GM19099 (cell line): ENCODE results near the gene CLDN1.

Experiments
- POLR2A ChIP-seq: IDR thresholded peaks from 3 replicates; pipeline ENCODE4 v1.6.1; 2011; ENCODE audit warnings: low read depth; ENCODE audit not compliant: insufficient read length; ENCODE audit errors: extremely low read depth

Gene CLDN1

DNA sequence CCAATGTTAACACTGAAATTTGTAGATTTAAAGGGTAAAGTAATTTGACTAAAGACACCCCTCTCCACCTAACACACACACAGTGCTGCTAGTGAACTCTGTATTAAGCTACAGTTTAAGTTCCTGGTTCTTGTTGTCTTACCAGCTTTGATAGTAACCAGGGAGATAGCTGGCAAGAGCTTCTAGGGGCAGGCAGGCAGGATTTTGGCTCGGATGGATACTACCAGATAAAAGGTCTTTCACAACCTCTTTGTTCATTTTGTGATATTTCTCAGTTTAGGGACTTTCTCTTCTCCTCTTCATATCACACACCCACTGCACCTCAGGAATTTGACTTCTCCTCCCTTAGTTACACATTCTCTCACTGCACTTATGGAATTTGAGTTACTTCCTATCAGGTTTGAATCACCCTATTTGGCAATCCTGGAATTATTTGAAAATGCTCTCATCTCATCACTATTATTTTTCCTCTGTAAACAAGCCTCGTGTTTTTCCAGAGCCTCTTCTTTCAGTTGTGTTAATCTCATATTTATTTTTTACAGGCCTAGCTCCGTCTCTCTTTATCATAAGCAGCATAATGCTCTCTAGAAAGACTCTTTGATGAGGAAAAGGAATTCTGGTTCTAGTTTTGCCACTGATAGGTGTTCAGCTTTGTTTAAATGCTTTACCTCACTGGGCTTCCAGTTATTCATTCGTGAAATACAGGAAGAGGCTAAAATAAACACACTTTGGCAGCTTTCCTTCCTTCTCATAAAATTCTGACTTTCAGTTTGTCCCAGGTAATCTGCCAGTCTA, 23.0 kb upstream of the CLDN1 start:
- no peak for TF ChIP-seq POLR2A

DNA sequence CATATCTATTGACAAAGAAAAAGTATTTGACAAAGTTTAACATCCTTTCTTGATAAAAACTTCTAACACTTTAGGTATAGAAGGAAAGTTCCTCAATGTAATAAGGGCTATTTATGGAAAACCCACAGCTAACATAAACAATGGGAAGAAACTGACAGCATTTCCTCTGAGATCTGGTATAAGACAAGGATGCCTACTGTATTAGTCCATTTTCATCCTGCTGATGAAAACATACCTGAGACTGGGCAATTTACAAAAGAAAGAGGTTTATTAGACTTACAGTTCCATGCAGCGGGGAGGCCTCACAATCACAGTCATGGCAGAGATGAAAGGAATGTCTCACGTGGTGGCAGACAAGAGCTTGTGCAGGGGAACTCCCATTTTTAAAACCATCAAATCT, 17.8 kb upstream of the CLDN1 start:
- no peak for TF ChIP-seq POLR2A

DNA sequence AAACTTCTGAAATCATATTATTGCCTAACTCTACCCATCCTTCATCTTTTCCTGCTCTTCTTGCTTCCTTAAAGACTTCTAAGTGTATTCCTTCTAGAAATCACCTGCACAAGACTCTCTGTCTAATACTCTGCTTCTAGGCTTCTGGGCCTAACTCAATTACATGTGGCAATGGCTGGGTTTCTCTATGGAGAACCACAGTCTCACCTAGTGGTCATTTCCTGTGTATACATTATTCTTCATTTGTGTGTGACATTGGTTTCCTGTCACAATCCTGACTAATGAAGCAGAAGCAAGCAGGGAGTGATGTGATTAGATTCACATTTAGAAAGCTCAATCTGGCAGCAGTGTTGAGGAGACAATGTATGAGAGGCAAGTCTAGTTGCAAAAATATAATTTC, 16.9 kb upstream of the CLDN1 start:
- no peak for TF ChIP-seq POLR2A

DNA sequence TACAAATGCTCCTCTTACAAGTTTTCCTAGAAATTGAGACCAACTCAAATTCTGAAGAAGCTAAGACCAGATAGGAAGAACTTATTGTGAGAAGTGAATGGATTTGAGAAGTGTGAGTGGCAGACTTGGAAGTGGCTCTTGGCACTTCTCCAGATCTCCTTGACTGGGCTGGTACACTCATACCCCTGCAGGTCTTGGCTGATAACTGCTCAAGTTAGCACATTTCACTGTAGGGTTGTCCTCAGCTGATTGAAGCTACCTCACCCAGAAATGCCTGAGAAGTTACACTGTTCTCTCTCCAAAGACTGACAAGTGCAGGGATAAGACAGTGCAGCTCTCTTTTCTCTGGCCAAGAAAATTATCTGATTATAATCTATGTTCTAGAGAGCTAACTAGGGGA, 16.5 kb upstream of the CLDN1 start:
- TF ChIP-seq POLR2A, result no peak

DNA sequence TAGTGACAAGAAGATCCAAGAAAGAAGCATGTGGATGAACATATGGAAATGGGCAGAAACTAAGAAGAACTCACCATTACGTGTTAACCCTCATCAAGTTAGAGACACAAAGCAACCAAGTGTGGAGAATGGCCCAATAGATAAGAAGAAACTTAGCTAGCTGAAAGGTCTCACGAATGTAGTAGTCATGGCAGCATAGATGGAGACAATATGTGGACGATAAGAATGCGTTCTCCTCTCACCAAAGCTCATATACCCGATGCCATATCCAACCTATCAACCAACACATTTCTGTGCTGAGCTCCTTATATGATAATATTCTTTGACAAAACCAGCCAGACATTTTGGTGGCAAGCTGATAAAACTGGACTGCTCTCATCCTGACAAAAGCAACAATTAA, 15.1 kb upstream of the CLDN1 start:
- no peak for TF ChIP-seq POLR2A

DNA sequence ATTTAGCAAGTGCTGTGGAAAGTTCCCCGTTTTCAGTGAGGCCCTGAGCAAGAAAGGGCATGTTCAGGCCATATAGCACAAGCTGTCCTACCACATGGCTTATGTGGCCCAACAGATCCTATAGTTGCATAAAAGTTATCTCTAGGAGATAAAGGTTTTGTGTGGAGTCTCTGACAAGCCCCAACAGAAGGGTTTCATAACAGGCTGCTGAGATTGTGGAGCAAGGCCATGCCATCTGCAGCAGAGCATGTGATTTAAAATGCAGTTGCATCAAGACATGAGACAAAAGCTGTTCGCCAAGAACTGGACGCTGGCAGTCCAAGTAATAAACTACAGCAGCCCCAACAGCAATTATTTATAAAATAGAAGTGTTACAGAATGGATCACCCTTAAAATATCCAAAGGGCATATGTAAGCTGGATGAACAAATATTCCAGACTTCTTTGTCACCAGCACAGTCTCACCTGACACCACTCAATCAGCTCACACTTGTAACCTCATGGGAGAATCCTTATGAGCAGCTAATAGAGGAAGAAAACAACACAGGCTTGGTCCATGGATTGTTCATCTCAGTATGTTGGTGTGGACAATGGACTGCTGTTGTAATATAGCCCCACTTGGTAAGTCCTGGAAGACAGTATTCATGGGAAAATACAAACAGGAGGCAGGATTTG, 14.4 kb upstream of the CLDN1 start:
- TF ChIP-seq POLR2A, result no peak

DNA sequence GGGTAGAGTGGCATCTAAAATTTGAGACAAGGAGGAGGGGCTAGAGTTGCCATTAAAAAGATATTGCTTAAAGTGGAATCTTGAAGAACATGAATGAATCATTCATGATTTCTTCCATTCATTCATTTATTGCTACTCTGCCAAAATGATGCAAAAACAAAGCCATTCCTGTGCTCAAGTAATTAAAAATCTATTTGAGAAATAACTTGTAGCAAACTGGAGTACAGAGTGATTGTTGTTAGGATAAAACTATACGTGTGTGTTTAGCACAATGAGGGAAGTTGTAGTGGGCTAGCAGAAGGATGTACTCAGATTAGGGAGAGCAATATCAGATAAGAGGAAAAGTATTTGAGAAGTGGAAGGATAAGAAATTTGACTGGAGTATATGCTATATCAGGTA, 11.7 kb upstream of the CLDN1 start:
- TF ChIP-seq POLR2A, result no peak

DNA sequence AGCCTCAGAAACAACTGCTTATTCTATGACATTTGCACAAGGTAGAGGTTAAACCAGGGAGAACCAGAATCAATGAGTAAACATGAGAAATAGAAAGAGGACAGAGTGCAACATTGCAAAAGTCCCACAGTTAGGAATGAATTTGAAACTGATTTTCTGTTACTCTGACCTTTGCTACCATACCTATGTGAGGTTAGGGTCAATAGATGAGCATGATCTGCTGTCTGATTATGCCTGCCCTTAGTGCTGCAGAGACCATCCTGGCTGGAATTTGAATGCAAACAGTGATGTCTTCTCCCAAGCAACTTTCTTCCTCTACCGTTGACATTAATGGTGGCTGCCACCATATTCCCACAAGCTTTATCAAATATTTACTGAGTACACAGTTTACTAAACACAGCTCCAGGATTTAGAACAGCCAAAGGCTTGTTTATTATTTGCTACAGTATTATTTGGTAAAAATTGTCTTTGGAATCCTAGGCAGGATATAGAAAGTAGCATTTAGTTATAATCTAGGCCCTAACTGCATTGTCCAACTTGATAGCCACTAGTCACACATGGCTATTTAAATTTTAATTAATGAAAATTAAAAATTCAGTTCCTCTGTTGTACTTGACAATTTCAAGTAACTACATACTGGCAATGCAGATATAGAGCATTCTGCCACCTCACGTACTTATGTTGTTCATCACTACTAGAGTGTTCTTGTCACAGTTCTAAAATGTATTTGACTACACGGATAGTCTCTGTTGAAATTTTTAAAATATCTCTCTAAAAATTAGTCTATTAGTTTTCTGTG, 8.9 kb upstream of the CLDN1 start:
- no peak for TF ChIP-seq POLR2A

DNA sequence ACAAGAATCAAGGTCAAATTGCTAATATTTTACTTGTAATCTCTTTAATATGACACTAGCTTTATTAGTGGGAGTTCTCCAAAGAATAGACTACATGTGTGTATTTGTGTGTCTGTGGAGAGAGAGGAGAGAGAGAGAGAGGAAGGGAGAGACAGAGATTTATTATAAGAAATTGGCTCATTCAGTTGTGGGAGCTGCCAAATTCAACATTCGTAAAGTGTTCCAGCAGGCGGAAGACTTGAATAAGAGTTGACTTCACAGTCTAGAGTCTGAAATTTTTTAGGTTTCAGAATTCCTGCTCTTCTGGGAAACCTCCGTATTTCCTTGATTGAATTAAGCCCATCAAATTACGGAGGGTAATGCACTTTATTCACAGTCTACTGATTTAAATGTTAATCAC, 4.7 kb upstream of the CLDN1 start:
- TF ChIP-seq POLR2A, result no peak

DNA sequence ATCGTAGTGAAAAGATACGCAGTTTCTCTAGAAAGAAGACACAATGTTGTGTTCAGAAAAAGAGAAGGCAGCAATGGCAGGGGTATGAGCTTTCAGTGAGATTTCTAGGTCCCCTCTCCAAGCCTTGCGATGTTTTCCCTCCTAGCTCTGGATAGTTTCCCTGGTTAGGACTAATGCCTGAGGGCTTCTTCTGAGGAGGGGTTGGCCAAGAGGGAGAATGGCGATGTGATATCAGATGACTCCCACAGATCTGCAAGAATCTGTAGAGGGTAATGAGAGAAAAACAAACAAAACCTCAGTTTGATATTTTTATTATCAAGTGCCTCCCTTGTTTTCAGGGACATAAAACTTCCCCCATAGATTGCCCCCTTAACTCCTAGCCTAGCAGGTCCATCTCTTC, 4.1 kb upstream of the CLDN1 start:
- no peak for TF ChIP-seq POLR2A

DNA sequence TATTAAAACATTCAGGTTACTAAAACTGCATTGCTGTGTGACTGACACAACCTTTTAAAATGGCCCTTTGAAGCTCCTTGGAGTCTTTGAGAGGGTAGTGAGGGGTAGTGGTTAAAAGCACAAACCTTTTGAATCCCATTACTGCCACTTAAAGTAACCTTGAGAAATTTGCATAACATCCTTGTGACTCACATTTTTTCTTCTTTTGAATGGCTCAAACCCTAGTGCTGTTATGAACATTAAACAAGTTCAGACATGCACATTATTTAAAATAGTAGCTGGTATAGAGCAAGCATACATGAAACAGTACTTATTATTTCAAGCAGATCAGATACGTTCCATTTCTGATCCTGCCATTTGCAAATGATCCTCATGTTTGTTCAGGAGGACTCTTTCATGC, 3.7 kb upstream of the CLDN1 start:
- no peak for TF ChIP-seq POLR2A

DNA sequence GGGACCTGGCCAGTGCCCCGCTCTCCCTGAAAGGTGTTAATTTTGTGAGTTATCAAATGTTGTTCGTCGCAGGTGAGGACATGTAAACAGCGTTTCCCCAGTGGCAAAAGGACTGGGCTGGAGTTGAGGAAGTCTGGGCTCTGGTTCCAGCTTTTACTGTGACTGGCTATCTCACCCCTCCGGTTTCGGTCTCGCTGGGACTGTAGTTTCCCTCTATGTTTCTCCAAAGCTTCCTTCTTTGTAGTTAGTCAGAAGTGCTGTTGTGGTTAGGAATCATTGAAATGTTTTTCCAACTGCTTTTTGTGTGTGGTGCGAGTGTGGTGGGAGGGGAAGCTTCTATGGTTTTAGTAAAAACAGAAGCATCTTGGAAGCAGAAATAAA, 990 bp upstream of the CLDN1 start:
- TF ChIP-seq POLR2A, result no peak

DNA sequence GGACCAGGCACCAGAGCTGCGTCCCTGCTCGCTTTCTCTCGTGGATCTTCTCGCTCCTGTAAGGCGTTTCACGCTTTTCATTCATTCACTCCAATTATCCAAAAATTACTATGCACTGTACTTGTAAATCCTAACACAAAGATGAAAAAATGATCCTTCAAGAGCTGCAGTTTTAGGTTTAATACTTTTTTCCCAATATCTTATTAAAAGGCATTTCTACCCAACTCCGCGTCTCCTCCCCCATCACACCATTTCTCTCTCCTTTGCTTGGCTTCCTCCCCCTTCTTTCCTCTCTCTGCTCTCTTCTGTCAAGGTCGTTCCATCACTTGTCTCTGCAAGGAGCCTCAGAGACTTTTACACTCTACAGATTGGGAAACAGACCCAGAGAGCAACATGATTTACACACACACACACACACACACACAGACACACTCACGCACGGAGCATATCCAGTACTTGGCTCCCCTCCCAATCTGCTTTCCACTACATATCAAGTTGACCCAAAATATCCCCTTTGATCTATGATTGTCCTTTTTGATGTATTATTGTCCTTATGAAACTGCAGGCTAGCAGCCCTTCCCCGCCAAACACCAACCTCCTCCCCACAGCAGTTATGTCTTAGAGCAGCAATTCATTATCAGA, 479 bp upstream of the CLDN1 start:
- no peak for TF ChIP-seq POLR2A

DNA sequence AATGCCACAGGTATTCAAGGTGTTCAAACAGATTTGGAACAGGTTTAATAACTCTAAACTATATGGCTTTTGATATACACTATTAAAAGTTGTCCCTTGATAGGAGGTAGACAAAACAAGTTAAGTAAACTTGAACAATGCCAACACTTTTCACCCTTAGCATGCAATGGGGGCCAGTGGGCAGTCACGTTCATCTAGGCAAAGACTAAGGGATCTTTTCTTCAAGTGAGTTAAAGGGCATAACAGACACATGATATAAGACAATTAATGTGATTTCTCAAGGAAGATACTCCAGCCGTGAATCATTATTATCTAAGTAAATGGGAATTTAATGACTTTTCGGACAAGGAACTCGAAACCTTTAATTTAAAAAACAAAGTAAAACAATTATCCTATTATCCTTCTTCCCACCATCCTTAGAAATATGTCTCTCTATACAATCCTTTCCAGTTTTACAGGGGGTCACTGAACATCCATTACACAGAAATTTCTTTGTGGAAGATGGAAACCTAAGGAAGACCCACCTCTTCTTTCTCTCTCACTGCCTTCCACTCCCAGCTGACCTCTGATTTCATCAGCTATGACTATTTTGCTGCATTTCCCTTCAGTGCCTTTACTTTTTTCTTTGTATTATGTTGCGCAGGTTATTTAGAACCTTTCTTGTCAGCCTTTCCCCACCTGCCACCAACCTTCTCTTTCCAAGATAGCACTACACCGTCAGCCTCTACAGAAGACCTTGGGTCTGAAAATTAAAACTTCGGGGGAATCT, 1.5 kb downstream of the CLDN1 start:
- TF ChIP-seq POLR2A, result no peak

DNA sequence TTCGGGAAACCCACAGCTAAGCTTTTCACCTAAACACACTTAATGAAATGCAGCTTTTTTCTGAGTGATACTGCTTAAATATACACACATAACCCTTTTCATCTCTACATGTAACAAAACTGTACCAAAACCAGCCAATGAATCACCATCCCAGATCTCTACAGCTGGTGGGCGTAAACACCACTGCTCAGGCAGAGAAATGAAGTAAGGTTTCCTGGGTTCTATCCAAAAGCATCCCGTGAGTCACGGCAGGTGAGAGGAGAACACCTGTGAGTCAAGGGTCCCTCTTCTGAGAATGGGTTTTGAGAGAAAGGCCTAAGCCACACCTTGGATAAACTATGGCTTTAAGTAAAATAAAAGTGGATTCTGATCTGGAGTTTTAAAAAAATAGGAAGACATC, 2.6 kb downstream of the CLDN1 start:
- no peak for TF ChIP-seq POLR2A
